Vein endothelial cell (primary cell): ENCODE data around the gene SLIT2. TPM values are rescaled to one million over a fixed set of nuclear protein-coding genes. Genes with fewer than 3 reads are reported as not detected.

Experiments
- total RNA-seq: library from RNA; depleted of rRNA; stranded (reverse); fragments of >200 nt; gene quantifications from 2 replicates; pipeline ENCODE4 v1.2.3, GENCODE V29; 2012

The SLIT2 gene
- 1.6 and 2.9 TPM in 2 replicates for total RNA-seq

GRCh38 chr4:20251796-20252655 is at the start of gene SLIT2:
Gene SLIT2, plus strand, starts transcription at chr4:20251905. Its CDS starts 1,911 bp downstream, at chr4:20253816.

